Loucy (cell line): ENCODE data around the gene HOXB7.

Experiments used
- CTCF ChIP-seq: fragments of 200-600 bp; sonication (generic); conservative IDR thresholded peaks from 2 replicates; pipeline ENCODE4 v1.5.1; 2014; ENCODE audit warnings: mild to moderate bottlenecking, antibody characterized with exemption, low read length
- EZH2phosphoT487 ChIP-seq: fragments of 200-600 bp; IDR thresholded peaks from 2 replicates; pipeline ENCODE4 v1.6.1; 2018; ENCODE audit warnings: antibody characterized with exemption, mild to moderate bottlenecking, moderate library complexity, borderline replicate concordance

GRCh38 chr17:48562934-48563333 is 47.9 kb downstream of the HOXB7 start:
- TF ChIP-seq CTCF, result no peak
- TF ChIP-seq EZH2phosphoT487, result no peak
